ENCODE data around the gene CCDC90B. TPM values are rescaled to one million over a fixed set of nuclear protein-coding genes. Genes with fewer than 3 reads are reported as not detected.
"Not testable (repeated sequence)": the region's sequence is repeated elsewhere in the genome, so short reads cannot be mapped to it uniquely, and the experiment has no call there.

CCDC90B gene, protein sequence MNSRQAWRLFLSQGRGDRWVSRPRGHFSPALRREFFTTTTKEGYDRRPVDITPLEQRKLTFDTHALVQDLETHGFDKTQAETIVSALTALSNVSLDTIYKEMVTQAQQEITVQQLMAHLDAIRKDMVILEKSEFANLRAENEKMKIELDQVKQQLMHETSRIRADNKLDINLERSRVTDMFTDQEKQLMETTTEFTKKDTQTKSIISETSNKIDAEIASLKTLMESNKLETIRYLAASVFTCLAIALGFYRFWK
- 88.9 and 94.5 TPM in 2 replicates for total RNA-seq (2014; rRNA removed; shearing (Covaris generic))

DNA sequence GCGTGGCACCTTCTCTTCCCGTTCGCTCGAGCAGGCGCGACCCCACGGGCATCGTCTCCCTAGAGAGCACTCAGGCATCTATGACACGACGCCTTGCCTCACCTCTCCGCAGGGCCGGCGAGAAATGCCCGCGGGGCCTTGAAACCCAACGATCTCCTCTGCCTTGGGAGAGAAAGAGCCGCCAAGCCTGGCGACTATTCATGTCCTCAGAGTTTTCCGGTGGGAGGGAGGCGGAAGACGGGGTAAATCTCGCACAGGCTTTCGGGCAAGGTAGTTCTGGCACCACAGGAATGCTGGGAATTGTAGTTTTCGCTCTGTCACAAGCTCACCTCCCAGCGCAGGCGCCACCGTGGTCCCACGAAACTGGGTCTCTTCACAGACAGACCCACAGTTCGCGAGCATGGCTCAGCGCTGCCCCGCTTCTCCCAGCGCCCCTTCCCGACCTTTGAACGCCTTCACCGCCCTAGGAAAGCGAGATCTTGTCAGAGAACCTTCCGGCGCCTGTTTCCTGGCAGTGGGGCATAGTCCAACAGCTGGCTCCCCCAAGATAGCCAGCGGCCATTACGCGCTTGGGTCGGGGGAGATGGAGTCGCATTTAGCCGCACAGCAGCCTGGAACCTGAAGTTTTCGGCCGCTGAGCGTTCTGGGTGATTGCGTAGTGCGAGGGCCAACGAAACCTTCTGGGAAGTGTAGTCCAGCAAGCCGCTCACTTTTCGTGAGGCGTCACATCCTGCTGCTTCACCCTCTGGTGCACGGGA, at the start of gene CCDC90B:
Gene CCDC90B, minus strand, starts transcription at position 597 of the 758 bp plus-strand sequence. Its CDS starts 395 bp downstream, at position 202.
- peak; percentile 98 for DNase-seq (ENCODE audit: low spot score)

DNA sequence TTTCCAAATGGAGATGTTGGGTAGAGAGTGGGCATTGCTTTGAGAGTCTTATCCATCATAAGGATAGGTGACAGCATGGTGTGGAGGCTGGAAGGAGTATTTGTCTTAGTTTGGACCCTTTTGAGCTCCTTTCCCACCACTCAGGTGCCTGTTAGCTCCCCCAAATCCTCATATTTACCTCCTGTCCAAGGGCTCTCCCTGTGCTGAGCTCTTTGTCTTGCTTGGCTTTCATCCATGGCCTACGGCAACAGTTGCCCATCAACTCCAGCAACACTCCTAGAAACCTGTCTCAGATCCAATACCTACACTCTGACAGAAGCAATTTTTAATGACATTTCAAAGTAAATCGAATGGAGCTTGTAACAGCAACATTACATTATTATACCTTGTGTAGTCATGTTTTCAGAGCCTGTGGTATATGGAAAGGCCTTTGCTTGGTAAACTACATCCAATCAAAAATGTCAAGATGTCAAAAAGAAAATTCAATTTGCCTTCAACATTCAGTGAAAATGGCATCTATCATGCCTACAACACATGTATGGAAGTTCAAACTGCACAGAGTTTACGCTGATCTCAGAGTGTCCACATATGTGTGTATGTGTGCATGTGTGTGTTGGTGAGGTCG, 49.4 kb upstream of the CCDC90B start:
- DNase-seq (ENCODE audit: low spot score): no peak

DNA sequence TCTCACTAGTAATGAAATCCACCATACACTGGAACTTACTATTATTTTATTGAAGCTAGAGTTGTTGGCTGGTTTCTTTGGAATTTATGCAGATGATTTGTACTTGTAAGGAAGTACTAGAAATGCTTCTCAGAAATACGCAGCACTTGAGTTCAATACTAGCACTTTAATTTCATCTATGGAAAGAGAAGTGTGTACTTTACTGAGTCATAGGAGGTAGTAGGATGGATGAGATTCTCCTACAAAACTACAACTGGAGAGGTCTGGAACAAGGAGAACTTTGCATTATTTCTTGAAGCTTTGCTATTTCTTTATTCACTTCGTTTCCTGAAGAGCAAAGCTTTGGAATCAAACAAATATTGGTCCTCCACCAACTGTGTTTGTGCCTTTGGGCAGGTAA, 44.1 kb upstream of the CCDC90B start:
- no peak for DNase-seq (ENCODE audit: low spot score)

DNA sequence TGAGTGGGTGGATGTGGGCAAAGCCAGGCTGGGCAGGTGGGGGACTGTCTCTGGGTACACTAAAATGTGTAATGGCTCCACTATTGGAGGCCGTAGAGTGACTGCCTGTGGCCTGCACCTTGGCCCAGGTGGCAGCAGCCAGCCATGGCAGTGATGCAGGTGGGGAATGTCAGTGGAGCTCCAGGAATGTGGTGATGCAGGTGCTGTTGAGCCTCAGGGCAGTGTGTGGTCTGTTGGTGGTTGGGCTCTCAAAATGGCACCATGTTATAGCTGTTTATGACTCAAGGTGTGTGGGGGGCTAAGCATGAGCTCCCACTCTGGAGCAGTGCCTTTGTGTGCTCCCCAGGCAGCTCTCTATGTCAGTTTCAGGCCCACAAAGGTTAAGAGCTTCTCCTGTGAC, 40.2 kb upstream of the CCDC90B start:
- DNase-seq (ENCODE audit: low spot score): no peak

DNA sequence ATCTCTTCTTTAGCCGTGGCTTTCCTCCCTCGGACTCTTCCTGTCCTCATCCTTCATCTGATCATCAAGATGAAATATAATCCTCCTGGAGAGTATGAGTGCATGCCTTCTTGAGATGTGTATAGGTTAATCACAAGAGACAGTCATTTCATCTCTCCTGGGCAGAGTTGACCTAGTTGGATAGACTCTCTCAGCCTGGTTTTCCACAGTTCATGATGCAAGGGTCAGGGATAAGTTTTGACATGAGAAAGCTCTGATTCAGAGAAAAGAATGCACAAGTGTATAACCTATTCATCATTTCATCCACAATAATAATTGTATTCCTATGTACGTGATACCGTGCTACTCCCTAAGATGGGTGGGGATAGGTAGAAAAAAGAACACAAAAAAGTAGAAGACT, 33.2 kb upstream of the CCDC90B start:
- DNase-seq (ENCODE audit: low spot score): no peak

DNA sequence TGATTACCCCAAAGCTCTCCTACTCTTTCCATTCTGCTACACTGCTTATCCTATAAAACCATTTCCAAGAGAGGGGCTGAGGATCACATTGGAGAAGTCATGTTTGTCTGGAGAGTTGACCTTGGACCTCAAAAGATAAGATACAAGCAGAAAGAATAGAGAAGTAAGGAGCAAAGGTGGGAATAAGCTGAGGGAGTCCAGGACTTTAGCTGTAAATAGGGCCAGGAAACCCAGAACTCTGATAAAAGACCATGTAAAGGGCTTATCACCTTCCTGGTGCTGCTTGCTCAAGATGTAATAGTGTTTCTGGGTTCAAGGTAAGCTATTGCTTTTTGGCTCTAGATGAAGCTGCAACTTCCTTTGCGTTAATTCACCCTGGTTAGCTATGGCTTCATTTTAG, 32.8 kb upstream of the CCDC90B start:
- no peak for DNase-seq (ENCODE audit: low spot score)

DNA sequence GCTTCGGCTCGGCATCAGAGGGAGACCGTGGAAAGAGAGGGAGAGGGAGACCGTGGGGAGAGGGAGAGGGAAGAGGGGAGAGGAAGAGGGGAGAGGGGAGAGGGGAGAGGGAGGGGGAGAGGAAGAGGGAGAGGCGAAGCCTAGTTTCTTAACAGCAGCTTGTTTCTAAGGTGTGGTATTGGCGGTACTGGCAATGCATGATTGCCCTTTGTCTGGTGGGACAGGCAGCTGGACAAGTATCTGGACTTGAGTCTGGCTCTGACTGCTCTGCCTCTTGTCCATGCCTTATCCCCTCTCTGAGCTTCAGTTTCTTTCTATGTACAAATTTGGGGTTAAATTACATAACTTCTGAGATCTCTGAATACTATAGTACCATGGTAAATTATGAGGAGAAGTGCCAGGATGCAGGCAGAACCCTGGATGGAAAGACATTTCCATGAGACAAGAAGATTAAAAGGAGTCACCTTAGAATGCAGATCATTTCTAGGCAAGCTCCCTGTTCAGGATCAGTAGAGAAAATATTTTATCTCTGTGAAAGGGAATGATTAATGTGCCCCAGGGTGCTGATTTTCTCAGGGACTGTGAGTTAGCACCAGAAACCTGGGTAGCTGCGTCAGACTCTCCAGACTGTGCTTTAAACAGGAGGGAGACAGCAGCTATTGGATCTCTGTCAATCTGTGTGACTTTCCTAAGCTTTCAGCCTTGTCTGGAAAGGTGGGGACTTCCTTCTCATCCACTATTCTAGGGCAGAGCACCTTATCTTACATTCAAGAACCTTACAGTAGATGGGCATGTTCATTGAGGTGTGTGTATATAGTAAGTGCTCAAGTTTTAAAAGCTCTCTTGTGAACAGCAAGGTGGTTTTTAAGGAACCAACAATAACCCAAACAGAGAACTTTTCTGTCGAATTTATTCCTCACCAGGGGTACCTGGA, 31.9 kb upstream of the CCDC90B start:
- no peak for DNase-seq (ENCODE audit: low spot score)

DNA sequence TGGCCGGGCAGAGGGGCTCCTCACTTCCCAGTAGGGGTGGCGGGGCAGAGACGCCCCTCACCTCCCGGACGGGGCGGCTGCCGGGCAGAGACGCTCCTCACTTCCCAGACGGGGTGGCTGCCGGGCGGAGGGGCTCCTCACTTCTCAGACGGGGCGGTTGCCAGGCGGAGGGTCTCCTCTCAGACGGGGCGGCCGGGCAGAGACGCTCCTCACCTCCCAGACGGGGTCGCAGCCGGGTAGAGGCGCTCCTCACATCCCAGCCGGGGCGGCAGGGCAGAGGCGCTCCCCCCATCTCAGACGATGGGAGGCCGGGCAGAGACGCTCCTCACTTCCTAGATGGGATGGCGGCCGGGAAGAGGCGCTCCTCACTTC, 30.7 kb upstream of the CCDC90B start:
- not testable (repeated sequence) for DNase-seq (ENCODE audit: low spot score)

DNA sequence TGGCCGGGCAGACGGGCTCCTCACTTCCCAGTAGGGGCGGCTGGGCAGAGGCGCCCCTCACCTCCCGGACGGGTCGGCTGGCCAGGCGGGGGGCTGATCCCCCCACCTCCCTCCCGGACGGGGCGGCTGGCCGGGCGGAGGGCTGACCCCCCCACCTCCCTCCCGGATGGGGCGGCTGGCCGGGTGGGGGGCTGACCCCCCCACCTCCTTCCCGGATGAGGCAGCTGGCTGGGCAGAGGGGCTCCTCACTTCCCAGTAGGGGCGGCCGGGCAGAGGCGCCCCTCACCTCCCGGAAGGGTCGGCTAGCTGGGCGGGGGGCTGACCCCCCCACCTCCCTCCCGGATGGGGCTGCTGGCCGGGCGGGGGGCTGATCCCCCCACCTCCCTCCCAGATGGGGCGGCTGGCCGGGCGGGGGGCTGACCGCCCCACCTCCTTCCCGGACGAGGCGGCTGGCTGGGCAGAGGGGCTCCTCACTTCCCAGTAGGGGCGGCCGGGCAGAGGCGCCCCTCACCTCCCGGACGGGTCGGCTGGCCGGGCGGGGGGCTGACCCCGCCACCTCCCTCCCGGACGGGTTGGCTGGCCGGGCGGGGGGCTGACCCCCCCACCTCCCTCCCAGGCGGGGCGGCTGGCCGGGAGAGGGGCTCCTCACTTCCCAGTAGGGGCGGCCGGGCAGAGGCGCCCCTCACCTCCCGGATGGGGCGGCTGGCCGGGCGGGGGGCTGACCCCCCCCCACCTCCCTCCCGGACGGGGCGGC, 30.2 kb upstream of the CCDC90B start:
- DNase-seq (ENCODE audit: low spot score): not testable (repeated sequence)

DNA sequence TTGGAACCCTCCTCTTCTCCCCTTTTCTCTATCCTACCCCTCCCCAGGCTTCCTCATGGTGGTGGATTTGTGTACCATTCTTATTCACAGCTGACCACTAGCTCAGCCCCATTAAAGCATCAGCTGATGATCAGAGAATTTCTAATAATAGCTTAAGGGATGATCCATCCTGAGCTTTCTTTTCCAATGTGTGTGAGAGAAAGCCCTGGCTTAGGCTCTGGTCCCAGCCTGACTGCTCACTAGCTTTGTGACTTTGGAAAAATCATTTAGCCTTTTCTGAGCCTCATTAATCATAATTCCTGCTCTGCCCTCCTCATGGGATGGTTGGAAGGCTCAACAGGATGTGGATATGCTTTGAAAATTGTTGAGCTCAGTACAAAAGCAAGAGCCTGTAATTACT, 26.3 kb upstream of the CCDC90B start:
- no peak for DNase-seq (ENCODE audit: low spot score)

DNA sequence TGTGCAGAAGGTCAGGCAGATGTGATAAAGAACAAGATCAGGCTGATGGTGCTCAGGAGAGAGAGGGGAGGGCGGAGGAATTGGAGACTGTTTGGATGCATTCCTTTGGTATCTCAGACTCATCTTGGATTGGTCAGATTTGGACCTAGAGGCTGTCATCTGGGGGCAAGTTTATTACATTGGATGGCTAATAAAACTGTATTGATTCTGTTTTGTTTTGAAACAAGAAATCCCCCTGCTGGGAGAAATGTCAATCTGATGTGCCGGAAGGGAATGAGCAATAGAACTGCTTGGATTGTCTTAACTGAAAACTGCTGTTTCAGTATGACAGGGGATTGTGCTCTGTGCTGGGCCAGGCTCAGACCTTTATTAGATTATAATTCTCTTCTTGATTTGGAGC, 25.5 kb upstream of the CCDC90B start:
- DNase-seq (ENCODE audit: low spot score): no peak

DNA sequence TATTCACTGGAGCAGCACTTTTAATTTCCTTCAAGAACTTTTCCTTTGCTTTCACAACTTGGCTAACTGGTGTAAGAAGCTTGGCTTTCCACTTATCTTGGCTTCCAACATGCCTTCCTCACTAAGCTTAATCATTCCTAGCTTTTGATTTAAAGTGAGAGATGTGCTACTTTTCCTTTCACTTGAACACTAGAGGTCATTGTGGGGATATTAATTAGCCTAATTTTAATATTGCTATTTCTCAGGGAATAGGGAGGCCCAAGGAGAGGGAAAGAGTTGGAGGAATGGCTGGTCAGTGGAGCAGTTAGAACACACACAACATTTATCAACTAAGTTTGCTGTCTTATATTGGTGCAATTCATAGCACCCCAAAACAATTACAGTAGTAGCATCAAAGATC, 24.6 kb upstream of the CCDC90B start:
- no peak for DNase-seq (ENCODE audit: low spot score)

DNA sequence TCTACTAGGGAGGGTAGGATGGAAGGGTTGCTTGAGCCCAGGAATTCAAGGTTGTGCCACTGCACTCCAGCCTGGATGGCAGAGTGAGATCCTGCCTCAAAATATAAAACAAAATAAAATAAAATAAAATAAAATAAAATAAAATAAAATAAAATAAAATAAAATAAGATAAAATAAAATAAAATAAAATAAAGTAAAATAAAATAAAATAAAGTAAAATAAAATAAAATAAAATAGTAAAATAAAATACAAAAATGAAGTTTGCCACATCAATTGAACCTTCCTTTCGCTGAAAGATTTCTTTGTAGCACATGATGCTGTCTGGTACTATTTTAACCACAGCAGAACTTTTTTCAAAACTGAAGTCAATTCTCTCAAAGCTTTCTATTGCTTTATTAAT, 22.4 kb upstream of the CCDC90B start:
- DNase-seq (ENCODE audit: low spot score): not testable (repeated sequence)

DNA sequence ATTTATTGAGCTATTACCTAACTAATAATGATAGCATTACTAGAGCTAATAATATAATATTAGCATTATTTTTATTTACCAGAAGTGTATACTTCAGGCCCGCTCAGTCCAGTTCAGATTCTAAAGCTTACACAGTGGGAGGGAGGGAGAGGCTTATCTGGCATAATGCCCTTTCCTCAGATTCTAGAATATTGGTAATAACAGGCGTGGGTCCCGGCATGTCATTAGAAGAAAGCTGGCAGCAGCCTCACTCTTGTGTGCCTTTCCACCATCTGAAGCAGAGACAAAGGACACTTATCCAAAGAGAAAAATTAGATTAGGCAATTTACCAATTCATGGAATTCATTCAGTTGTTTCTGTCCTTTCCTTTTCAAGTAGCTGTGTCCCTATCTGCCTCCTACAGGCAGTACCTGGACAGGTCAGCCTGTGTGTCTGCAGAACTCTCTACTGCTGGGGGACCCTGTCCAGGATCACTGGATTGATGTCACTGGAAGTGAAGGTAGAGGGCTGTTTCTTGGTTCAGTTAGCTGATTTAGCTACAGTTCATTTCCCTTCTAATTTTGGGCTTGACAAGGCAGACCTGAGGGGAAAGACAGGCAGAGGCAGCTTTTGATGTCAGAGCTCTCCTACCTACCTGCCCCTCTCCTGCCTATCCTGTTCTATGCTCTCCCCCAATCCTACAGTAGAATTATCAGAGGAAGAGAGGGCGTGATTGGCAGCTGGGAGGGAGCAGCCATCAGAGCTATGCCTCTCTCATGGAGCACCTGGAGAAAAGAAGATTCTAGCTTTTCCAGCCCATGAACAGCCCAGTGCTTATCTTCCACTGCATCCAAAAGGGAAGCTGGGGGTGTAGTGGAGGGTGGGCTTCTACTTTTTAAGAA, 20.3 kb upstream of the CCDC90B start:
- no peak for DNase-seq (ENCODE audit: low spot score)

DNA sequence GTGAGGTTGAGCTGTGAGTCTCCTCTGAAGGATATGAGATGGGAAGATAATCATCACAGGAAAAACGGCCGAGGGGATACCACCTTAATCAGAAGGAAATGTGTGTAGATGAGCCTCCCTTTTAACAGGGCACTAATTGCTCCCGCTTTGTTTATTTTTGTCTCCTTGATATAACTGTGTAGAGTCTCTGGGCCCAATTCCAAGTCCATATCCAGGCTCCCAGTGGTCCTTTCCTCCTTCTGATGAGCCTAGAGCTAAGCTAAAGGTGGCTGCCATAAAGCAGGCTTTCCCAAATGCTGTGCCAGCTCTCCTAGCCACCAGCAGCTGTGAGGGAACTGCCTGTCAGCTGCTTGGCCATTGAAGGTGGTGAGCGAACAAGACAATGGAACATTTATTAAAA, 17.1 kb upstream of the CCDC90B start:
- no peak for DNase-seq (ENCODE audit: low spot score)

DNA sequence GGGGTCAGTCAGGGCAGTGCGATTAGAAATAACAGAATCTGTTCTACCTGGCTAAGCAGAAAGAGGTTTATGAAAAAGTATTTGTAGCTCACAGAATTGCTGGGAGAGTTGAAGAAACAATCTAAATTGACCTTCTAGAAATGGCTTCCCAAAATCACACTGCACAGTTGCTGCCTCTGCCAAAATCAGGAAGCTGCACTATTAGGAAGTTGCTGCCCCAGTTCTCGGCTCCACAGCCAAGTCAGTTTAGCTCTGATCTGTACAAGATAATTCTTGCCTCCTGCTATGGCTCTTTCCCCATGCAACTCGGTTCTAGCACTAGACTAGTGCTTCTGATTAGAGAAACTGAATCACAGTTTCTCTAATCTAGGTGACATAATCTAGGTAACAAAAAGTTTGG, 16.0 kb upstream of the CCDC90B start:
- DNase-seq (ENCODE audit: low spot score): no peak

DNA sequence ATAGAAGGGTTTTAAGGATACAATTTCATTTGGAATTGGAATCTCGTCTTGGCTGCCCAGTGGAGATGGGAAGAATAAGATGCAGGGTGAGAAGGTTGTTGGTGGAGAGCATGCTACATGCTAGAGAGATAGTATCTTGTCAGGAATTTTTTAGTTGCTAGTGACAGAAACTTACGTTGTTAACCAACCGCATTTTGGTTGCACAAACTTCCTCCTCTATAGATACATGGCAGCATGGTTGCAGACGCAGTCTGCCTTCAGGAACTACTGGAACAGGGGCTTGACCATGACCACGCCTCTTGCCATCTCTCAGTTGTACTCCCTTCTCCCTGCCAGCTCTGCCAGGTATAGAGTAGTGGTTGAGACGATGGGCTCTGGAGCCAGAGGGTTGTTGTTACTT, 13.5 kb upstream of the CCDC90B start:
- no peak for DNase-seq (ENCODE audit: low spot score)

DNA sequence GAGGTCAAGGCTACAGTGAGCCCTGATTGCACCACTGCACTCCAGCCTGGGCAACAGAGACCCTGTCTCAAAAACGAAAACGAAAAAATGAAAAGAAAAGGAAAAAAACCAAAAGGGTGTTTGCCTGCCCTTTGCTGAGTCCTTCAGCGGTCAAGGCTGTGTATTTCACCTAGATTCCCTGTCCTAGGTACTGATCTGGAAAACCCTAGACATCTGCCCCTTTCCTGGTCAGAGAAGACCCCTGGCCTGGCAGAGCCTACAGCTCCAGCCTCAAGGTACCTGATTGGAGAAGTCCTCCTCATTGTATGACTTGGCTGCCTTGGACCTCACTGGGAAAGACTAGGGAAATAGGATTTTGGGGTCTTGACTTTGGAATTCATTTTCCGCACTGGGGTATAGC, 8.0 kb upstream of the CCDC90B start:
- DNase-seq (ENCODE audit: low spot score): no peak

DNA sequence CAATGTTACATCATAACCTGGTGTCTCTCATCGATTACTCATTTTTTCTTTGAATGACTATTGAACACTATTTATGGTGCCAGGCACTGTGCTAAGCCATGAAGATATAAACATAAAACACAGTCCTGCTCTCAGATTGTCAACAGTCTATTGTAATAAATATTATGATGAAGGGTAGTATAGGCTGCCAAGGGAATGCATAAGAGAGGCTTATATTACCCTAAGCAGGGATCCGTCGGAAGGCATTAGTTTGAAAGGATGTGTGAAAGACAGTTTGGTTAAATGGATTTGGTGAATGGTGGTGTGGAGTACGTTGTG, 7.2 kb upstream of the CCDC90B start:
- DNase-seq (ENCODE audit: low spot score): no peak

DNA sequence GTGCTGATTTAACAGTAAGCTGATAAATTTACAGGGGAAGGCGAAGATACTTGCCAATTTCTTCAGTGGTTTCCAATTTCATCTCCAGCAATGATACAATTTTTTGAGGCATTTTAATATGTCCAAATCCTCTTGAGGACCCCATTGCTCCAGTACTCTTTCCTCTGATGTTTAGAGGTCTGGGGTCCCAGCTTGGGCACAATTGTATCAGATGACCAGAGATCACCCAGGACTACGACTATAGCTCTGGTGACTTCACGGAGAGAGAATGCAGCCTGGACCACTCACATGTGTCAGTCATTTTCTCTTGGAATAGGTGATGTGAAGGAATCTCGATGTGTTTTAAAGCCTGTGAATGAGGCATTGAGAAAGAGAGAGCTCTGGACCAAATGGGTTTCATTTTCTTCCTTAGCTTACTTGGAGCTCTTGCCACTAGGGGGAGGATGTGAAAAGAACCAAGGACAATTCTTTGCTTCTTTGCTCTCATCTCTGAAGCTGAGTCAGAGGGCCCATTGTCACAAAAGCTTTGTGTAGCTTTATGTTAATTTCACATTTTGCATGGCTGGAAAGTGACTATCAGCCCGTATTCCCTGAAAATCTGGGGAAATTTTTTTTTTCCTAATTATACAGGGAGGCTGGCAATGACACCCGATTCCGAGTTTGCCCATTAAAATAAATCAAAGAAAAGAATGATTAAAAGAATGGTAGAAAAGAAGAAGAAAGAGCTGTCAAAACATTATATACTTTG, 6.7 kb upstream of the CCDC90B start:
- peak; percentile 75 for DNase-seq (ENCODE audit: low spot score)
